ENCODE data around the gene LMAN2L. TPM values are rescaled to one million over a fixed set of nuclear protein-coding genes. Genes with fewer than 3 reads are reported as not detected.

The LMAN2L gene
- total and polyA plus RNA-seq, 2 donors (not counting 1 experiment from before 2014, with no cell fraction given) = 5.7 to 10.7 TPM

DNA sequence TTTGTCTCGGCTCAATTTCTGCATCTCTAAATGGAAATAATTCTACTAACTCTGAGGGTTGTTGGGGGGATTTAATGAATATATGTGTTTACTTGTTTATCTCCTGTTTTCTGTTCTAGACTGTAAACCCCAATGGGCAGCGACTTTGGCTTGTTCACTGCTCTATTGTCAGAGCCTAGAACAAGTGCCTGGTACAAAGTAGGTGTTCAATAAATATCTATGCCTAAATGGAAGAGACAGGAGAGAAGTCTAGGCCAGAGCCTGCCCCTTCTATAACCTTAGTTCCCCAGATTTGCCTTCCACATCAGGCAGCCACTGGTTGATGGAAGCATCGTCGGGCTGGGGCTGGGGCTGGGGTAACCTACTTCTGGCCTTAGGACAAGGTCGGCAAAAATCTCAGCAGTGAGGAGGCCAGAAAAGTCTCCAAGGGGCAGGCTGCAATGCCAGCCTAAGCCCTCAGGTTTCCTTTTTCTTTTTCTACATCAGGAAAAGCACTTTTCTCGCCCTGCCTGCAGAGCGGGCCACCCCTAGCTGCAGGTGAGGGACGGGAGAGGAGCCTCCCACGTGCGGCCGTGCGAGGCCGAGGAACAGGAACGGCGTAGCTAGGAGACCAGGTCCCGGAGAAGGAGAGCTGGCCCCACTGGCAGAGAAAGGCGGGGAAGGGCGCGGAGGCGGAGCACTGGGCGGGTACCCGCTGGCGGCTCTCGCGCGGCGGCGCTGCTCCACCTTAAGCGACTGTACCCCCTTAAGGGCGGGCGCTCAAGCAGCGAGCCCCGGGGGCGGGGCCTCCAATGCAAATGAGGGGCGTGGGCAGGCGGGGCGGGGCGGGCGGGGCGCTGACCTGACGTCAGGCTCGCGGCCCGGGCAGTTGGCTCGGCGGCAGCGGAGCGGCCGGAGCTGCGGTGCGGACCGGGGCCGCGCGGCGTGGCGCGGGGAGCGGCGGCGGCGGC, 20.4 kb upstream of the LMAN2L start, which contains the start of gene CNNM4:
TSS of gene CNNM4 (plus strand) at position 867 of the 950 bp plus-strand sequence. CDS start 98 bp downstream, outside the sequence.
- Mint-ChIP-seq H3K27ac (peak within 1 kb of the TSS; percentile 95), H3K4me3 (peak within 1 kb of the TSS; percentile 95), H3K4me1 (peaks cover 54% of the 10 kb centered on the region), H3K27me3 (no peaks in the 10 kb centered on the region), H3K9me3 (ENCODE audit: insufficient read depth) (no peaks in the 10 kb centered on the region)
- Histone ChIP-seq H3K36me3 (replicated peaks in 1 of 2; ENCODE audit: control extremely low read depth in 1 of 2, control insufficient read depth in 1 of 2, extremely low read depth in 1 of 2, insufficient read depth in 2 of 2, low read length in 1 of 2) (no peaks in the 10 kb centered on the region), H4K20me1 (ENCODE audit: control insufficient read depth, insufficient read depth, low read length, poor library complexity, severe bottlenecking) (peaks cover 34% of the 10 kb centered on the region), H3K9ac (ENCODE audit: low read length) (peak within 1 kb of the TSS; percentile 86), H2AFZ (ENCODE audit: insufficient read depth, low read depth, low read length, poor library complexity, severe bottlenecking) (peak within 1 kb of the TSS; percentile 91), H3K4me1 (ENCODE audit: control insufficient read depth in 2 of 2, insufficient read depth in 2 of 2, low read length in 2 of 2) (peaks cover 46 to 57% of the 10 kb centered on the region in 2 donors), H3K27me3 (replicated peaks in 1 of 4; ENCODE audit: control extremely low read depth in 1 of 4, control insufficient read depth in 3 of 4, insufficient read depth in 4 of 4, low read length in 3 of 4) (no peaks in the 10 kb centered on the region), H3K79me2 (ENCODE audit: control insufficient read depth, insufficient read depth, low read length) (peaks cover 71% of the 10 kb centered on the region), H3K9me3 (ENCODE audit: control extremely low read depth in 1 of 3, control insufficient read depth in 2 of 3, insufficient read depth in 1 of 3, low read length in 2 of 3) (peaks cover 0 to 4% (median 0%) of the 10 kb centered on the region in 3 donors), H3K4me2 (replicated peaks; ENCODE audit: low read depth, low read length, poor library complexity, severe bottlenecking) (peak within 1 kb of the TSS; percentile 93), H3K4me3 (ENCODE audit: control extremely low read depth in 1 of 5, extremely low read depth in 1 of 5, insufficient read depth in 1 of 5, low read depth in 2 of 5, low read length in 4 of 5) (peak within 1 kb of the TSS; percentile 76 to 93 (median 84)), H3K27ac (ENCODE audit: low read length in 2 of 2) (peak within 1 kb of the TSS; percentile 69 to 79)
- ATAC-seq (ENCODE audit: low read depth) (peak; percentile 88), DNase-seq (peak; percentile 92)
- CTCF ChIA-PET = interaction anchor here (0.7 to 7.3 kb wide), 9 partner anchors 15 to 223 kb away, joined by 3 to 85 read pairs (median 5); partner anchors contain the start of genes ANKRD39, CNNM3, KANSL3 and LMAN2L
- intact Hi-C loops (cut with micrococcal nuclease) = loop anchor here (1.0 to 5.0 kb wide), 7 partner anchors 20 to 902 kb away; partner anchors contain the start of genes ACTR1B, ANKRD36, ANKRD39 and ARID5A
- TF ChIP-seq EZH2 (IDR thresholded peaks at IDR 0.05; ENCODE audit: borderline replicate concordance, insufficient read depth, low read depth, low read length, poor library complexity, severe bottlenecking) = no peak
- TF ChIP-seq, protein P1, sequence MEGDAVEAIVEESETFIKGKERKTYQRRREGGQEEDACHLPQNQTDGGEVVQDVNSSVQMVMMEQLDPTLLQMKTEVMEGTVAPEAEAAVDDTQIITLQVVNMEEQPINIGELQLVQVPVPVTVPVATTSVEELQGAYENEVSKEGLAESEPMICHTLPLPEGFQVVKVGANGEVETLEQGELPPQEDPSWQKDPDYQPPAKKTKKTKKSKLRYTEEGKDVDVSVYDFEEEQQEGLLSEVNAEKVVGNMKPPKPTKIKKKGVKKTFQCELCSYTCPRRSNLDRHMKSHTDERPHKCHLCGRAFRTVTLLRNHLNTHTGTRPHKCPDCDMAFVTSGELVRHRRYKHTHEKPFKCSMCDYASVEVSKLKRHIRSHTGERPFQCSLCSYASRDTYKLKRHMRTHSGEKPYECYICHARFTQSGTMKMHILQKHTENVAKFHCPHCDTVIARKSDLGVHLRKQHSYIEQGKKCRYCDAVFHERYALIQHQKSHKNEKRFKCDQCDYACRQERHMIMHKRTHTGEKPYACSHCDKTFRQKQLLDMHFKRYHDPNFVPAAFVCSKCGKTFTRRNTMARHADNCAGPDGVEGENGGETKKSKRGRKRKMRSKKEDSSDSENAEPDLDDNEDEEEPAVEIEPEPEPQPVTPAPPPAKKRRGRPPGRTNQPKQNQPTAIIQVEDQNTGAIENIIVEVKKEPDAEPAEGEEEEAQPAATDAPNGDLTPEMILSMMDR (IDR thresholded peaks at IDR 0.05) = no peak
- WGBS (ENCODE audit: insufficient coverage) = under 1% methylated on average over 60 of the region's 62 CpGs
- POLR2A ChIA-PET = interaction anchor here (0.6 to 2.3 kb wide), 4 partner anchors 9 to 123 kb away, joined by 3 to 13 read pairs (median 8); partner anchors contain the start of genes CNNM3, KANSL3 and LMAN2L

Measured in B cell (primary cell).